Urothelium cell line (cell line): ENCODE measurements around the gene SLC9A1.
"Not testable (repeated sequence)": the region's sequence is repeated elsewhere in the genome, so short reads cannot be mapped to it uniquely, and the experiment has no call there.

Experiments used
- DNase-seq: peaks from one replicate; pipeline ENCODE4 v3.0.0; 2011; ENCODE audit warnings: low spot score, mixed read lengths
- FAIRE-seq: peaks from 2 replicates; lab custom pipeline; 2011; peaks lifted over from hg19 to GRCh38; lab: Jason Lieb, UNC

SLC9A1 gene

DNA sequence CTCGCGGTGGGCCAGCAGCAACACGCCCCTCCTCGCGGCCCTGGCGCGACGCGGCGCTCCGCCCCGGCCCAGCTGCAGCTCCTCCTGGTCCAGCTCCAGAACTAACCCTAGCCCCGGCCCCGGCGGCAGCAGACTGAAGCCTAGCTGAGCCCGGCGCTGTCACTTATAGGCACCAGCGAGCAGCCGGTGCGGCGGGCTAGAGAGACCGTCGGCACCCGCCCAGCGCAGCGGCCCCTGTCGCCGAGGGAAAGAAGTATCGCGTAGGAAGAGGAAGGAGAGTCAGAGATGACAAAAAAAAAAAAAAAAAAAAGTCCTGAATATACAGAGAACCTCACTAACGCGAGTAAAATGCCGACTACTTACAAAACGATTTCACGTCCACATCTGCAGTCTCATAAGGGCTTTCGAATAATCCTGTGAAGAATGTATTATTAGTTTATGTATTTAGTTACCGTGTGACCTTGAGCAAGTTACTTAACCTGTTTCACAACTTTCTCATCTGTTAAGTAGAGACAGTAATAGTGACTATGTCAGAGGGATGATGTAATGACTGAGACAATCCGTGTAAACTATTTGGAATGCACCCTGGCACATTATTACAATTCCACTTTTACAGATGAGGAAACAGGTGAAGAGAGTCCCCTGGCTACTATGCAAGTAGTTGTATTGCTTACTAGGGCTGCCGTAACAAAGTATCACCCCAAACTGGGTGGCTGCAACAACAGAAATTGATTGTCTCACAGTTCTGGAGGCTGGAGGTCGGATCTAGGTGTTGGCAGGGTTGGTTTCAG is at the start of gene SLC9A1:
Gene SLC9A1 (minus strand): TSS at position 135 of the 791 bp plus-strand sequence. CDS start 791 bp downstream, outside the sequence.
- peak; percentile 93 for DNase-seq
- no peak for FAIRE-seq

DNA sequence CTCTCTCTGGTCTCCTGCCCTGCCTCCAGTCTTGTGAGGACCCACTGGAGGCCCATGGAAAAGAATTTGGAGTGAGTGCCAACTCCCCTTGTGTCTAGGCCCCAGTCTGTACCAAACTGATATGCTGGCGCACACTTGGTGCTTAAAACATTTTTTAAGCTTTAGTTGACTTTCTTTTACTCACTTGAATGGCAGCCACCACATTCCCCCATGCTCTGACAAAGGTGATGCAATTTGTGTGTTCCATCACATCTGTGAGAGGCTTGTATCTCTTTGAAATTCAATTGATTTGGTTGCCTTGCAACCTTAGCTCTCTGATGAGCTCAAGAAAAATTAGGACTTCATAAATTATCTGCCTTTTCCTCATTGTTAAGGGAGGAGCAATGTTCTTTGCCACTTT is 49.0 kb upstream of the SLC9A1 start:
- no peak for DNase-seq

DNA sequence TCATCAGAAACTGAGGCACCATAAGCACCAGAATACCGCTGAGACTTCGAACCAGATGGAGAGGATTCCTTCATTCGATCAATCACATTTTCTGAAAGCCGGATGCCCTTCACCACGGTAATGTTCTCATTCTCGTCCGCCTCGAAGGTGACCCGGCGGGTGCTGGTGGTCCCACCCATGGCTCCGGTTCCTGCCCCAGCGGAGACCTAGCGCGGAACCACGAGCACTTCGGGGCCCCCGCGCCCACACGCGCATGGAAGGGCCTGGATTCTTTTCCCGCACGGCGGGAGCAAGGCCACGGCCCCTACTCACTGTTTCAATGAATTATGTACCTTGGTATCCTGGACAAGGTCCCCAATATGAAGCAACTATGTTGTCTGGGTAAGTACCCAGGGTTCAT is 46.4 kb upstream of the SLC9A1 start:
- FAIRE-seq, result no peak
- DNase-seq, result no peak

More for the DNA sequence above, 49.0 kb upstream of the SLC9A1 start:
- no peak for FAIRE-seq

DNA sequence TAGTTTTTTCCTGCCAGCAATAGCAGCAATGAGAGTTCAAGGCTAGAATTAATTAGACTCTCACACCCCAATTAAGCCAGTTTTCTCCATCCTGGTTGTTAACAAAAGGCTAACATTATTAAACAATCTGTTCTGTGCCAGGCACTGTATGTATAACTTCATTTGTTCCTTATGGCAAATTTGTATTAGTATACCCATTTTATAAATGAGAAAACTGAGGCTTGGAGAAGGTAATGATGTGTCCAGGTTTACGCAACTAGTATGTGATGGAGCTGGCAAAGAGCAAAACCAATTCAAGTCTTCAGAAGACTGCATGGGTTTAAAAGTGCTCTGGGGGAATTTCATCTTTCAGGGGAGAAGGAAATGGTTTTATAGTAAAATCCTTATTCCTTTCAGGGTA is 38.3 kb upstream of the SLC9A1 start:
- no peak for DNase-seq
- no peak for FAIRE-seq

DNA sequence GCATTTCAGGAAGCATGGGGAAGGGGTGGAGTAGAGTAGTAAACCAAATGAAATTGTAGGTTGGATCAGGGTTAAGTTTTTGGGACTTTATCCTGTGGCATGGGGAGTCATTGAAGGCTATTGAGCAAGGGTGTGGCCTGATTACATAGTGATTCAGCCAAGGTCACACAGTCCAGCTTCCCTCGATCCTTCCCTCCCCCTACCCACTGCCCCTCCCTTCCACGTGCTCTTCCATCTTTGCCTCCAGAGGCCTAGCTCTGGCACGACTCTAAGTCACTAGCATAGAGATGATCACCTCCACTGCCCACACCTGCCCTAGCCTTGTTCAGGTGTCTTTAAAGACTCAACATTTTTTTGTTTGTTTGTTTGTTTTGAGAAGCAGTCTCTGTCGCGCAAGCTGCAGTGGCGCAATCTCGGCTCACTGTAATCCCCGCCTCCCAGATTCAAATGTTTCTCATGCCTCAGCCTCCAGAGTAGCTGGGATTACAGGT is 37.2 kb upstream of the SLC9A1 start:
- DNase-seq (no peak), FAIRE-seq (no peak)

DNA sequence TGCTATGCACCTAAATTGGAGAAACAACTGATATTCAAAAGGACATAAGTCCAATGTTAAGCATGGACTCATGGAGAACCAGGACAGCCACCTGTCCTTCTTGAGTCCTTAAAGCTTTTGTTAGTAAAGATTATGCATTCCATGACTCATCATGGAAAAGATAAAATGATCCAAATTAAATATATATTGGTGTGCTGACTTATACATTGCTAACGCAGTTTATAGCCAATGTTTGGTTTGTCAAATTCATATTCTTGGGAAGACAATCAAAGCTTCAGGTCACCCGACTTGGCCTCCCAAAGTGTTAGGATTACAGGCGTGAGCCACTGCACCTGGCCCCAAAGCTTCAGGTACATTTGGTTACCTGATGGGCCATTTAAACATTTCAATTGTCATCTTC is 29.7 kb upstream of the SLC9A1 start:
- DNase-seq, FAIRE-seq: not testable (repeated sequence)

DNA sequence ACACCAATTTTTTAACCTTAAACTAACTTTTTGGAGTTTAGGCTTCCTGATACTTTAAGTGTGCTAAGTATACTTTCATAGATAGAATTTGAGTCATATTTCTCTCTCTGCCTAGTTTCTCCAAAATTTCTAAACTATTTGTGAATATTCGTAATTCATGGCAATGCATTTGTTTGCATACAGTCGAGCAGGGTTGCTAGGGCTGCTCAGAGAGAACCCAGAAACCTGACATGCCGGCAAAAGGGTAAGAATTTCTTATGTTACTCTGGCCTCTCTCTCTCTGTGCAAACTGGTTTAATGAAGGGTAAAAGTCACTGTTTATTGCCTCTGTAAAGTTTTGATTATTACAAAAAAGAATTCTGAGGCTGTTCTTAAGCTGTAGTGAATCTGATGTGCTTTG is 25.1 kb upstream of the SLC9A1 start:
- no peak for DNase-seq
- no peak for FAIRE-seq

DNA sequence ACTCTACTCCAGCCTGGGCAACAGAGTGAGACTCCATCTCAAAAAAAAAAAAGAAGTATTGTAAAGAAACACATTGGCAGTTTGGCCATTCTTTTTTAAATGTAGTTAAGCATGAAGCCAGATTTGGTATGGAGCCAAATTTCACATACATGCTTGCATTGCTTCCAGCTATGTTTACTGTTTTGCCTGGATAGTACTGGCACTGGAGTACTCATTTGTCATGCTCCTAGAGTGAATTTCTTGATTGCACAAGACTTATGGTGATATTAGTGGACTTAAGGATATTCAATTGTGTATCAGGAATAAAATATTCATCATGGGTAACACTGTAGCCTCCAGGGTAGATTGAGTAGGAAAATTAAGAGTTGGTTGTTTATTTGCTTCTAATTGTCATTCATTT is 24.5 kb upstream of the SLC9A1 start:
- DNase-seq (no peak), FAIRE-seq (no peak)

DNA sequence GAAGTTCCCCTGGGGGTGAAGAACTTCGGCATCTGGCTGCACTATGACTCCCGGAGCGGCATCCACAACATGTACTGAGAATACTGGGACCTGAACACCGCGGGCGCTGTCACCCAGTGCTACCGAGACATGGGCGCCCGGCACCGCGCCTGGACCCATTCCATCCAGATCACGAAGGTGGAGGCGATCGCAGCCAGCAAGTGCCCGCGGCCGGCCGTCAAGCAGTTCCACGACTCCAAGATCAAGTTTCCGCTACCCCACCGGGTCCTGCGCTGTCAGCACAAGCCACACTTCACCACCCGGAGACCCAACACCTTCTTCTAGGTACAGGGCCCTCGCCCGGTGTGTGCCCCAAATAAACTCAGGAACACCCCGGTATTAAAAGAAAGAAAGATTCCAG is 22.0 kb upstream of the SLC9A1 start:
- no peak for DNase-seq
- FAIRE-seq, result no peak

DNA sequence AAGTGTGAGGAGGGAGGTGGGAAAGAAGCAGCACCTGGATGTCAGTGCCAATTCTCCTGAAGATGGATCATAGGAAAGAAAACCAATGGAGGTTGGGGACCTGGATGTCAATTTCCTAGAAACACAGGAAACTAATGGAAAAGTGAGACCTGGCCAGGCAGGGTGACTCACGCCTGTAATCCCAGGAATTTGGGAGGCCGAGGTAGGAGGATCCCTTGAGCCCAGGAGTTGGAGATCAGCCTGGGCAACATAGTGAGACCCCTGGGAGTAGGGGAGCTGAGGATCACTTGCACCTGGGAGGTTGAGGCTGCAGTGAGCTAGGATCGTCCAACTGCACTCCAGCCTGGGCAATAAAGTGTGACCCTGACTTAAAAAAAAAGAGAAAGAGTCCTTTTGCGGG is 21.4 kb upstream of the SLC9A1 start:
- no peak for DNase-seq
- FAIRE-seq, result no peak

DNA sequence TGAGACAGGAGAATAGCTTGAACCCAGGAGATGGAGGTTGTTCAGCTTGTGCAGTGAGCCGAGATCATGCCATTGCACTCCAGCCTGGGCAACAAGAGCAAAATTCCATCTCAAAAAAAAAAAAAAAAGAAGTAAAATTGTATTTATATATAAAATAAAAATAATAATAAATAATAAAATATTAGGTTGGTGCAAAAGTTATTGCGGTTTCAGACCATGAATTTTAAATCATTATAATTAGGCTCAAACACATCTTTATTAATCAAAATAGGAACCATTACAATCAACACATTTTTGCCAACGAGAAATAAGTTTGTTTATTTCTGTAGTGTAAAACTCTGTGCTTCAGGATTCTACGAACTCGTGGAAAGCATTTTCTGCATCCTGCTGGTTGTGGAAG is 18.1 kb upstream of the SLC9A1 start:
- not testable (repeated sequence) for DNase-seq, FAIRE-seq

DNA sequence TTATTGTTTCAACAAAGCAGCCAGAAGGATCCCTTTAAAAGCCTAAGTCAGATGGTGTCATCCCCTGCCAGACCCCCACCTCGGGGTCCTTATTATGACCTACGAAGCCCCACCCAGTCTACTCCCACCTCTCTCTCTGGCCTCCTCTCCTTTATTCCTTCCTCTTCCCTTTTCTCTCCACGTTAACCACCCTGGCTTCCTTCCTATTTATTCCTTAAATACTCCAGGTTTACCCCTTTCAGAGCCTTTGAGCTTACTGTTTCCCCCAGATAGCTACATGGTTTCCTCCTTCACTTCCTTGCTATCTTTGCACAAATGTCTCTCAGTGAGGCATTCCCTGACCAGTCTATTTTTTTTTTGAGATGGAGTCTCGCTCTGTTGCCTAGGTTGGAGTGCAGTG is 12.0 kb upstream of the SLC9A1 start:
- FAIRE-seq (no peak), DNase-seq (no peak)

DNA sequence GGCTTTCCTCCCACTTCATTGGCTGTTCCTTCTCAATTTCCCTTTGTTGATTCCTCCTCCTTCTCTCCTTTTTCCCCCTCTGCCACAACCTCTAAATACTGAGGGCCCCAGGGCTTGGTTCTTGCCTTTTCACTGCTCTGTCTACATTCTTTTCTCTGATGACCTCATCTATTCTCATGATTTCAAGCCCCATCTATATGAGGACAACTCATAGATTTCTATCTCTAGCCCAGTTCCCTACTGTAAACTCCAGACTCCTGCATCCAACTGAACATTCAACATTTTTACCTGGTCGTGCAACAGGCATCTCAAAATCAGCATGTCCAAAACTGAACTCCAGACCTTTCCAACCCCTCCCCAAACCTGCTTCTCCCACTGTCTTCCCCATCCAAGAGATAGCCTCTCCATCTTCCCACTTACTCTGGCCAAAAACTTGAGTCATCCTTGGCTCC is 11.5 kb upstream of the SLC9A1 start:
- FAIRE-seq, result no peak
- DNase-seq, result no peak

DNA sequence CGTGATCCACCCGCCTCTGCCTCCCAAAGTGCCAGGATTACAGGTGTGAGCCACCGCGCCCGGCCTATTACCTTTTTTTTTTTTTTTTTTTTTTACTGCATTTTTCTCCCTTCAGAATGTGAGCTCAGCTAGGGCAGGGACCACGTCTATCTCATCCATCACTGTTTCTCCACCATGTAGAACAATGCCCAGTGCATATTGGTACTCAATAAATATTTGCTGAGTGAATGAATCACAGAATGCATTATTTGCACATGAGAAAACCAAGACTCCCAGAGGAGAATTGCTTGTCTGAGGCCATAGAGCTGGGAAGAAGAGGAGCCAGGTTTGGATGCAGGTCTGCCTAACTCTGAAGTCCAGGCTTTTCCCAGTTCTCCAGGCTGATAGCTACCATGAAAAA is 8.2 kb upstream of the SLC9A1 start:
- peak; percentile 1 for DNase-seq
- no peak for FAIRE-seq

DNA sequence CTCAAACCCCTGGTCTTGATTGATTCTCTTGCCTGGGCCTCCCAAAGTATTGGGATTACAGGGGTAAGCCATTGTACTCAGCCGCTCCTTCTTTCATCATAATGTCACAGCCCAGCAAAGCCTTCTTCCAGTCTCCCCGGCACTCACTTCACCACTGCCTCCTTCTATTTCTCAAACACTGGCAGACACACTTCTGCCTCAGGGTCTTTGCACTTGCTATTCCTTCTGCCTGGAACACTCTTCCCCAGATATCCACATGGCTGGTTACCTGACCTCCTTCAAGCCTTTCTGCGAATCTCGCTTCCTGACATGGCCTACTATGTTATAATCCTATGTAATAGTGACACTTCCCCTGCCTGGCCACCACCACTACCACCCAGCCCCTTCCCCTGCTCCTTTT is 7.2 kb upstream of the SLC9A1 start:
- DNase-seq (no peak), FAIRE-seq (no peak)

DNA sequence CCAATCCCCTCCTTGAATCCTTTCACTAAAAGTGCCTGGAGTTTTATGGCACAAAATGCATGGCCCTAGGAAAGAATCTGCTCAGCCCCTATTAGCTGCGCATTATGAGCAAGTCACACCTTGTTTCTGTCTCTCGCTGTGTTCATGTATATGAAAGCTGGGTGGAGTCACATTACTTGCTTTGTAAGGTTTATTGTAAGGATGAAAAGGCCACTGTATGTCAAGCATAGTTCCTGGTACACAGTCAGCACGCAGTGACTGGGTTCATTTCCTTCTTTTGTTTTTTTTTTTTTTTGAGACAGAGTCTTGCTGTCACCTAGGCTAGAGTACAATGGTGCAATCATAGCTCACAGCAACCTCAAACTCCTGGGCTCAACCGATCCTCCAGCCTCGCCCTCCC is 6.7 kb upstream of the SLC9A1 start:
- FAIRE-seq, result no peak
- DNase-seq, result no peak

DNA sequence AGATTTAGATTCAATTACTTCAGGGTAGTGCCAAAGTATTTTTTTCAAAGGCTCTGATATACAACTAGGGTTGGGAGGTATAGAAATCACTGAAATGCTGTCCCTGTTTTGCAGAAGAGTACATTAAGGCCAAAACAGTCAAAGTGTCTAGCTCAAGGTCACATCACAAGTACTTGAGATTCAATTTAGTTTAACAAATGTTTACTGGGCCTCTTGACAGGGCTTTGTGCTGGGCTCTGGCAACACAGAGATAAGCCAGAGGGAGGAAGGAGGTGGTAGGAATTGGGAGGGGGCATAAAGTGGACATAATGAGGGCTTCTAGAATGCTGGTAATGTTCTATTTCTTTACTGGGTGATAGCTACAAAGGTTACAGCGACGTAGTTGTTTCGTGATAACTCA is 2.3 kb upstream of the SLC9A1 start:
- FAIRE-seq, result no peak
- DNase-seq, result no peak

DNA sequence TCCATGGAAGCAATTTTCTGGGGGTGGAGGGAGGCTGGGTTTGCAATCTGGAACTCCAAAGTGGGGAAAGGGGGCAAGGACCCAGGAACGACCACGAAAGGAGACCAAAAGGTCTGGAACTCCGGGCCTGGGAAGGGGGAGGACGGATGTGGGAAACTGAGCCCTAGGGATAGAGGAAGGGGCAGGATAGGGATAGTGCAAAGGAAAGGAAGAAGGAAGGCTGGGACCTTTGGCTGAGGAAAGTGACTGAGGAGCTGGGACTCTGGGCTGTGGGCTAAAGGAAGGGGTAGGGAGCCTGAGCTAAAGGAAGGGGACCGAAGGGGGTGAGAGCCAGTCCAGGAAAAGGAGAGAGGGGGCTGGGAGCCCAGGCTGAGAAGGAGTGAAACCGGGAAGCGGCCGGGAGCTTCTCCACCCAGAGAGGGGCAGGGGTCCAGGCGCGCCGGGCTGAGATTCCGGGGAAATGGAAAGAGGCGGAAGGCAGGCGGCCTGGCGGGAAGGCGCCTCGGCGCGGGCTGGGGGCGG is 395 bp downstream of the SLC9A1 start:
- FAIRE-seq (no peak), DNase-seq (peak; percentile 18)

DNA sequence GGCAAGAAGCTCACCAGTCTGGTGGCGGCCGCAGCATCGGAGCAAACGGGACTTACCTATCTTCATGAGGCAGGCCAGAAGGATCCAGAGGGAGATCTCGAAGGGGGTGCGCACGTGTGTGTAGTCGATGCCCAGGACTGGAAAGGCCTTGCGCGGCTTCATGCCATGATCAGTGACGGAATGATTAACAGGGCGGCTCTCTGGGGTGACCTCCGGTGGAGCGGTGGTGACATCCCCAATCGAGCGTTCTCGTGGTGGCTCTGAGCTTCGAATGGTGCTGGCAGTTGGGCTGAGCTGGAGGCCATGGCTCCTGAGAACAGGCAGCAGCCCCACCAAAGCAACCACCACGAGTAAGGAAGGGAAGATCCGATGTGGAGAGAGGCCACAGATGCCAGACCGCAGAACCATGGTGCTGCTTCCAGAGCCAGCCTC is 982 bp downstream of the SLC9A1 start:
- no peak for DNase-seq
- no peak for FAIRE-seq

DNA sequence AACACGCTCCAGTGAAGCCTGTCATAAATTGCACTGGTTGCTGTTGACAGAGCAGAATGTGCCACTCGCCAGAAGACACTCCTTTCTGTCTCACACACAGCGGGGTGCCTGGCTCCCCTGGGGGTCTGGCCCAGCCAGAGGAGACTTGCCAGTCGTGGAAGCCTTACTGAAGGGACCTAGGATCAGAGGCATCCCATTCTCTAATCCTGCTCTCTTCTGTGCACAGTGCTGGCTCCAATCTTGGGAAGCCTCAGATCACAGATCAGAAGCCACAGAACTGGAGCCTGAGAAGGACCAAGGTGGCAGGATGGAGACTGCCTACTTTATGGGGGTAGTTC is 1.4 kb downstream of the SLC9A1 start:
- no peak for FAIRE-seq
- DNase-seq, result no peak

DNA sequence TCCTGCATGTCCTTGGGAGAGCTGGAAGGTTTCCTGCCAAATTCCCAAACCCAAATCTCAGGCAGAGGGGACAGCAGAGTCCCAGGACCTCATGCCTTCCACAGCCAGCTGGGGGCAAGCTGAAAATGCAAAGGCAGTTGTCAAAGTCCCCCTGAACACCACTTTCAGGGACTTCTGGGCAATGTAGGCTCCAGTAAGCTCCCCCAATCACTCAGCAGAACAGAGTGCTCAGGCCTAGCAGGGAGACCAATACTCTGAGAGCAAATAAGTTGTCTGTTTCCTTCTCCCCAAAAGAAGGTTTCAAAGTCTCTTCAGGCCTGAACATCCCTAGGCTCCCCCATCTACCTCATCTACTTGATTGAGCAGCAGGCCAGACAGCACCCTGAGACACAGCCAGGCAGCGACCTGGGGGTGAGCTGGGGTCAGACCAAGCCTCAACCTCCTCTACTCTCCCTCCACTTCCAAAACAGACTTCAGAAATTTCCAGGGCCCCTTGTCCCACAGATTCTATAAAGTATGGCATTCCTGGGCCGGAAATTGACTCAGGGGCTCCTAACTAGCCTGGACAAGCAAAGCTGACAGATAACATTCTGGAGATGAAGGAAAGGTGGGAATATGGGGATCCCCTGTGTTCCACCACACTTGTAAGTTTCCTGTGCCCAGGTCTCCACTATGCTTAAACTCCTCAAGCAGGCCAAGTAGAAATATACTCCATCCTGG is 1.9 kb downstream of the SLC9A1 start:
- DNase-seq (no peak), FAIRE-seq (no peak)
